Dendritic cell treated with granulocyte-macrophage colony-stimulating factor and Interleukin-4, amounts not matched to agents 40 ng/mL and 50 ng/mL, for 4 days (primary cell): Measurements from ENCODE around the gene ALDH8A1.

Source experiments
- H3K27ac Mint-ChIP-seq: one replicate; pipeline ENCODE4 v1.8.0; 2022; ENCODE audit warnings: mild to moderate bottlenecking, mixed read lengths
- H3K27me3 Mint-ChIP-seq: one replicate; pipeline ENCODE4 v1.8.0; 2022; ENCODE audit warnings: mild to moderate bottlenecking, mixed read lengths
- H3K36me3 Mint-ChIP-seq: one replicate; pipeline ENCODE4 v1.8.0; 2022; ENCODE audit warnings: low read depth, mixed read lengths
- H3K4me1 Mint-ChIP-seq: one replicate; pipeline ENCODE4 v1.8.0; 2022; ENCODE audit warnings: low read depth, mixed read lengths
- H3K4me3 Mint-ChIP-seq: one replicate; pipeline ENCODE4 v1.8.0; 2022; ENCODE audit warnings: mild to moderate bottlenecking, moderate library complexity, mixed read lengths
- H3K9me3 Mint-ChIP-seq: one replicate; pipeline ENCODE4 v1.8.0; 2022; ENCODE audit warnings: mixed read lengths
- intact Hi-C: fragments of 100-400 bp; cut with micrococcal nuclease; formaldehyde crosslinking; loops from one replicate; pipeline ENCODE4 v1.15.0; 2022

The ALDH8A1 gene

GRCh38 chr6:134949927-134950326, at the start of gene ALDH8A1:
Gene ALDH8A1, minus strand, starts transcription at chr6:134950101. Its CDS starts 48 bp downstream, at chr6:134950053.
- H3K36me3 Mint-ChIP-seq, result no peaks in the 10 kb centered on the region
- H3K9me3 Mint-ChIP-seq, result no peaks in the 10 kb centered on the region
- no peaks in the 10 kb centered on the region for H3K27me3 Mint-ChIP-seq
- no peak within 1 kb of the TSS for H3K4me3 Mint-ChIP-seq
- no peaks in the 10 kb centered on the region for H3K4me1 Mint-ChIP-seq
- H3K27ac Mint-ChIP-seq, result no peak within 1 kb of the TSS
- intact Hi-C loops, result no loop called here

GRCh38 chr6:134999107-134999506, 49.2 kb upstream of the ALDH8A1 start:
- no peaks in the 10 kb centered on the region for H3K27me3 Mint-ChIP-seq
- peaks cover 23% of the 10 kb centered on the region for H3K36me3 Mint-ChIP-seq
- no peaks in the 10 kb centered on the region for H3K4me1 Mint-ChIP-seq
- no peak overlapping the region for H3K27ac Mint-ChIP-seq
- H3K4me3 Mint-ChIP-seq, result no peak overlapping the region
- intact Hi-C loops, result no loop called here
- H3K9me3 Mint-ChIP-seq, result no peaks in the 10 kb centered on the region

- no peak overlapping the region for H3K4me3 Mint-ChIP-seq
- no peak overlapping the region for H3K27ac Mint-ChIP-seq
- no peaks in the 10 kb centered on the region for H3K4me1 Mint-ChIP-seq
- intact Hi-C loops, result no loop called here
- no peaks in the 10 kb centered on the region for H3K9me3 Mint-ChIP-seq
- peaks cover 28% of the 10 kb centered on the region for H3K36me3 Mint-ChIP-seq
- H3K27me3 Mint-ChIP-seq, result no peaks in the 10 kb centered on the region
Observed at GRCh38 chr6:134997133-134997995, 47.5 kb upstream of the ALDH8A1 start.

GRCh38 chr6:134995536-134995935, 45.6 kb upstream of the ALDH8A1 start:
- Mint-ChIP-seq H3K4me3 (no peak overlapping the region), H3K36me3 (peaks cover 30% of the 10 kb centered on the region), H3K27me3 (no peaks in the 10 kb centered on the region), H3K27ac (no peak overlapping the region), H3K9me3 (no peaks in the 10 kb centered on the region), H3K4me1 (no peaks in the 10 kb centered on the region)
- intact Hi-C loops, result no loop called here

GRCh38 chr6:134994431-134994830, 44.5 kb upstream of the ALDH8A1 start:
- Mint-ChIP-seq H3K9me3 (no peaks in the 10 kb centered on the region), H3K27me3 (no peaks in the 10 kb centered on the region), H3K4me3 (no peak overlapping the region), H3K27ac (no peak overlapping the region), H3K4me1 (no peaks in the 10 kb centered on the region), H3K36me3 (peaks cover 38% of the 10 kb centered on the region)
- intact Hi-C loops, result no loop called here

GRCh38 chr6:134992155-134992554, 42.3 kb upstream of the ALDH8A1 start:
- no peaks in the 10 kb centered on the region for H3K9me3 Mint-ChIP-seq
- H3K4me3 Mint-ChIP-seq, result no peak overlapping the region
- H3K27ac Mint-ChIP-seq, result no peak overlapping the region
- no peaks in the 10 kb centered on the region for H3K4me1 Mint-ChIP-seq
- intact Hi-C loops, result no loop called here
- H3K36me3 Mint-ChIP-seq, result peaks cover 52% of the 10 kb centered on the region
- no peaks in the 10 kb centered on the region for H3K27me3 Mint-ChIP-seq

- Mint-ChIP-seq H3K27me3 (no peaks in the 10 kb centered on the region), H3K4me3 (no peak overlapping the region)
Observed at GRCh38 chr6:134990262-134990661, 40.4 kb upstream of the ALDH8A1 start.

GRCh38 chr6:134984821-134985220, 34.9 kb upstream of the ALDH8A1 start:
- Mint-ChIP-seq H3K27me3 (no peaks in the 10 kb centered on the region), H3K4me1 (no peaks in the 10 kb centered on the region), H3K36me3 (peaks cover 52% of the 10 kb centered on the region), H3K27ac (no peak overlapping the region), H3K9me3 (no peaks in the 10 kb centered on the region), H3K4me3 (no peak overlapping the region)
- intact Hi-C loops, result no loop called here

More at GRCh38 chr6:134990262-134990661, 40.4 kb upstream of the ALDH8A1 start:
- Mint-ChIP-seq H3K36me3 (peaks cover 45% of the 10 kb centered on the region), H3K4me1 (no peaks in the 10 kb centered on the region), H3K9me3 (no peaks in the 10 kb centered on the region), H3K27ac (no peak overlapping the region)
- intact Hi-C loops, result no loop called here

GRCh38 chr6:134983823-134984222, 33.9 kb upstream of the ALDH8A1 start:
- intact Hi-C loops, result no loop called here
- H3K36me3 Mint-ChIP-seq, result peaks cover 49% of the 10 kb centered on the region
- H3K27ac Mint-ChIP-seq, result no peak overlapping the region
- H3K4me3 Mint-ChIP-seq, result no peak overlapping the region
- H3K4me1 Mint-ChIP-seq, result no peaks in the 10 kb centered on the region
- H3K9me3 Mint-ChIP-seq, result no peaks in the 10 kb centered on the region
- no peaks in the 10 kb centered on the region for H3K27me3 Mint-ChIP-seq

- Mint-ChIP-seq H3K36me3 (peaks cover 47% of the 10 kb centered on the region), H3K27ac (no peak overlapping the region), H3K4me1 (no peaks in the 10 kb centered on the region), H3K4me3 (no peak overlapping the region), H3K27me3 (no peaks in the 10 kb centered on the region), H3K9me3 (no peaks in the 10 kb centered on the region)
- intact Hi-C loops, result no loop called here
Observed at GRCh38 chr6:134982161-134982560, 32.3 kb upstream of the ALDH8A1 start.

GRCh38 chr6:134980846-134981245, 30.9 kb upstream of the ALDH8A1 start:
- H3K4me1 Mint-ChIP-seq, result no peaks in the 10 kb centered on the region

GRCh38 chr6:134979142-134979541, 29.2 kb upstream of the ALDH8A1 start:
- Mint-ChIP-seq H3K27ac (no peak overlapping the region), H3K27me3 (no peaks in the 10 kb centered on the region), H3K4me3 (no peak overlapping the region), H3K4me1 (no peaks in the 10 kb centered on the region), H3K36me3 (peaks cover 60% of the 10 kb centered on the region), H3K9me3 (no peaks in the 10 kb centered on the region)
- intact Hi-C loops, result no loop called here

More at GRCh38 chr6:134980846-134981245, 30.9 kb upstream of the ALDH8A1 start:
- intact Hi-C loops, result no loop called here
- Mint-ChIP-seq H3K27me3 (no peaks in the 10 kb centered on the region), H3K4me3 (no peak overlapping the region), H3K27ac (no peak overlapping the region), H3K36me3 (peaks cover 56% of the 10 kb centered on the region), H3K9me3 (no peaks in the 10 kb centered on the region)

- H3K4me3 Mint-ChIP-seq, result no peak overlapping the region
- no peak overlapping the region for H3K27ac Mint-ChIP-seq
- intact Hi-C loops, result no loop called here
- H3K36me3 Mint-ChIP-seq, result peaks cover 70% of the 10 kb centered on the region
- H3K27me3 Mint-ChIP-seq, result no peaks in the 10 kb centered on the region
- H3K4me1 Mint-ChIP-seq, result no peaks in the 10 kb centered on the region
- no peaks in the 10 kb centered on the region for H3K9me3 Mint-ChIP-seq
Observed at GRCh38 chr6:134974370-134974769, 24.5 kb upstream of the ALDH8A1 start.

- Mint-ChIP-seq H3K4me1 (no peaks in the 10 kb centered on the region), H3K36me3 (peaks cover 56% of the 10 kb centered on the region), H3K27me3 (no peaks in the 10 kb centered on the region), H3K4me3 (no peak overlapping the region), H3K27ac (no peak overlapping the region), H3K9me3 (no peaks in the 10 kb centered on the region)
- intact Hi-C loops, result no loop called here
Observed at GRCh38 chr6:134967711-134968110, 17.8 kb upstream of the ALDH8A1 start.
